ENCODE measurements around the gene ZBTB16. TPM values are rescaled to one million over a fixed set of nuclear protein-coding genes. Genes with fewer than 3 reads are reported as not detected.

ZBTB16 gene
- total and polyA plus RNA-seq, 2 of the 13 experiments (the other 11 are each of a cell fraction or from before 2014, with no cell fraction given), result not detected

DNA sequence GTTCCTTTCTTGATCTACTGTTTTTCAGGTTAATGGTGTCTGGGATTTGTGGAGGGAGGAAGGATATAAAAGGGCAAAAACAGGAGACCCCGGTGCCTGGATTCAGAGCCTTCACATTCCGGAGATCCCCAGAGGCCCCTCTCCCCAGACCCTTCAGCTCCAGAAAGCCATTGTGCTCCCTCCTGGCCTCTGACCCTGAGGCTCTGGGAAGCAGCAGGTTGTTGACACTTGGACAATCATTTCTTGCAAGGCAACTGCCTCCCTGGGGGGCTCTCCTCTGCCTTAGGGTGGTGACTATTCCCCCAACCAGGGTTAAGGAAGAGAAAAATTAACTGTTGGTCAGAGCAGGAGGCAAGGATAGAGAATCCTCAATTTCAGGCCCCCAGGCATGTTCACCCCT is 149.8 kb downstream of the ZBTB16 start:
- no peak overlapping the region for H3K9ac ChIP-seq (ENCODE audit: insufficient read depth, low read depth, low read length)
- peaks cover 0 to 8% of the 10 kb centered on the region in 2 experiments; a peak in 1 of 5 replicates for H3K27me3 ChIP-seq (ENCODE audit: control insufficient read depth in 1 of 2, insufficient read depth in 2 of 2, low read length in 2 of 2)
- intact Hi-C loops (cut with micrococcal nuclease; ENCODE audit: unreplicated experiment), result no loop called here
- ChIA-PET CTCF (ENCODE audit: low intra/inter-chr PET ratio, low total read pairs) (no interaction called here), POLR2A (no interaction called here)
- FAIRE-seq (no peak), DNase-seq (ENCODE audit: low spot score) (no peak), ATAC-seq (peak; percentile 50)
- no peaks in the 10 kb centered on the region for H3K9me3 ChIP-seq (ENCODE audit: low read length)
- no peaks in the 10 kb centered on the region for H3K36me3 ChIP-seq (replicated peaks in 1 of 2; ENCODE audit: control insufficient read depth in 1 of 2, insufficient read depth in 2 of 2, low read length in 2 of 2)
- H3K4me3 ChIP-seq (replicated peaks in 1 of 3; ENCODE audit: insufficient read depth in 1 of 3, low read depth in 2 of 3, low read length in 3 of 3), result peak overlapping the region in 1 of 3 experiments; percentile 18; a peak in 1 of 6 replicates
- TF ChIP-seq, protein P1, sequence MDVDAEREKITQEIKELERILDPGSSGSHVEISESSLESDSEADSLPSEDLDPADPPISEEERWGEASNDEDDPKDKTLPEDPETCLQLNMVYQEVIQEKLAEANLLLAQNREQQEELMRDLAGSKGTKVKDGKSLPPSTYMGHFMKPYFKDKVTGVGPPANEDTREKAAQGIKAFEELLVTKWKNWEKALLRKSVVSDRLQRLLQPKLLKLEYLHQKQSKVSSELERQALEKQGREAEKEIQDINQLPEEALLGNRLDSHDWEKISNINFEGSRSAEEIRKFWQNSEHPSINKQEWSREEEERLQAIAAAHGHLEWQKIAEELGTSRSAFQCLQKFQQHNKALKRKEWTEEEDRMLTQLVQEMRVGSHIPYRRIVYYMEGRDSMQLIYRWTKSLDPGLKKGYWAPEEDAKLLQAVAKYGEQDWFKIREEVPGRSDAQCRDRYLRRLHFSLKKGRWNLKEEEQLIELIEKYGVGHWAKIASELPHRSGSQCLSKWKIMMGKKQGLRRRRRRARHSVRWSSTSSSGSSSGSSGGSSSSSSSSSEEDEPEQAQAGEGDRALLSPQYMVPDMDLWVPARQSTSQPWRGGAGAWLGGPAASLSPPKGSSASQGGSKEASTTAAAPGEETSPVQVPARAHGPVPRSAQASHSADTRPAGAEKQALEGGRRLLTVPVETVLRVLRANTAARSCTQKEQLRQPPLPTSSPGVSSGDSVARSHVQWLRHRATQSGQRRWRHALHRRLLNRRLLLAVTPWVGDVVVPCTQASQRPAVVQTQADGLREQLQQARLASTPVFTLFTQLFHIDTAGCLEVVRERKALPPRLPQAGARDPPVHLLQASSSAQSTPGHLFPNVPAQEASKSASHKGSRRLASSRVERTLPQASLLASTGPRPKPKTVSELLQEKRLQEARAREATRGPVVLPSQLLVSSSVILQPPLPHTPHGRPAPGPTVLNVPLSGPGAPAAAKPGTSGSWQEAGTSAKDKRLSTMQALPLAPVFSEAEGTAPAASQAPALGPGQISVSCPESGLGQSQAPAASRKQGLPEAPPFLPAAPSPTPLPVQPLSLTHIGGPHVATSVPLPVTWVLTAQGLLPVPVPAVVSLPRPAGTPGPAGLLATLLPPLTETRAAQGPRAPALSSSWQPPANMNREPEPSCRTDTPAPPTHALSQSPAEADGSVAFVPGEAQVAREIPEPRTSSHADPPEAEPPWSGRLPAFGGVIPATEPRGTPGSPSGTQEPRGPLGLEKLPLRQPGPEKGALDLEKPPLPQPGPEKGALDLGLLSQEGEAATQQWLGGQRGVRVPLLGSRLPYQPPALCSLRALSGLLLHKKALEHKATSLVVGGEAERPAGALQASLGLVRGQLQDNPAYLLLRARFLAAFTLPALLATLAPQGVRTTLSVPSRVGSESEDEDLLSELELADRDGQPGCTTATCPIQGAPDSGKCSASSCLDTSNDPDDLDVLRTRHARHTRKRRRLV (CRISPR knock-in tag; IDR thresholded peaks at IDR 0.05), result no peak
- TF ChIP-seq TEAD3 (CRISPR knock-in tag; optimal IDR thresholded peaks at IDR 0.05; ENCODE audit: borderline replicate concordance) (no peak), ZFP41 (CRISPR knock-in tag; IDR thresholded peaks at IDR 0.05; ENCODE audit: borderline replicate concordance) (no peak), MIER2 (CRISPR knock-in tag; IDR thresholded peaks at IDR 0.05) (no peak)
- H3K4me2 ChIP-seq (ENCODE audit: low read depth, low read length), result peak overlapping the region; percentile 56
- no peaks in the 10 kb centered on the region for H4K20me1 ChIP-seq (ENCODE audit: insufficient read depth, low read length)
- BruUV-seq (replicated peaks), result no TSS peak
- no peaks in the 10 kb centered on the region for H3K79me2 ChIP-seq (ENCODE audit: insufficient read depth, low read length)
- no peak overlapping the region for H2AFZ ChIP-seq (ENCODE audit: low read length)
- in situ Hi-C loops (cut with HindIII; ENCODE audit: extremely low pct_ligation_motif_present, low pct_unique_long_range_greater_than_20kb), result no loop called here
- H3K27ac ChIP-seq (ENCODE audit: extremely low read length, insufficient read depth, low read length), result no peak overlapping the region
- peaks cover 38% of the 10 kb centered on the region for H3K4me1 ChIP-seq (ENCODE audit: insufficient read depth, low read length)
- 25% methylated on average over 2 of the region's 2 CpGs for WGBS (ENCODE audit: low lambda C conversion rate)

Data from HepG2 (cell line).